BLaER1 treated with 17β-estradiol and CSF1 and Interleukin-3, amounts not matched to agents 10 nM and 100 nM (cell line): ENCODE data around the gene SLC2A6.

Source experiments
- H3K27ac ChIP-seq, 11 experiments: shearing (Covaris generic); formaldehyde crosslinking; 2 replicates each; pipeline ENCODE4 v1.8.1; 2022
- H3K27me3 ChIP-seq, 11 experiments: shearing (Covaris generic); formaldehyde crosslinking; 2 replicates each; pipeline ENCODE4 v1.8.1; 2022
- H3K36me3 ChIP-seq, 11 experiments: shearing (Covaris generic); formaldehyde crosslinking; 2 replicates each; pipeline ENCODE4 v1.8.1; 2022
- H3K4me1 ChIP-seq, 10 experiments: shearing (Covaris generic); formaldehyde crosslinking; 2 replicates each; pipeline ENCODE4 v1.8.1; 2022
- H3K4me2 ChIP-seq, 11 experiments: shearing (Covaris generic); formaldehyde crosslinking; 2 replicates each; pipeline ENCODE4 v1.8.1; 2022
- H3K4me3 ChIP-seq, 10 experiments: shearing (Covaris generic); formaldehyde crosslinking; 2 replicates each; pipeline ENCODE4 v1.8.1; 2022
- H3K9ac ChIP-seq, 11 experiments: shearing (Covaris generic); formaldehyde crosslinking; 2 replicates each; pipeline ENCODE4 v1.8.1; 2022
- H3K9me3 ChIP-seq, 11 experiments: shearing (Covaris generic); formaldehyde crosslinking; replicated peaks in 1 of 11; 2 replicates each; pipeline ENCODE4 v1.8.1; 2022
- H4K20me1 ChIP-seq, 11 experiments: shearing (Covaris generic); formaldehyde crosslinking; 2 replicates each; pipeline ENCODE4 v1.8.1; 2022
- Cebpa-rat ChIP-seq, 11 experiments: shearing (Covaris generic); IDR thresholded peaks; 2 replicates each; pipeline ENCODE4 v1.8.1; 2022

SLC2A6 gene

DNA sequence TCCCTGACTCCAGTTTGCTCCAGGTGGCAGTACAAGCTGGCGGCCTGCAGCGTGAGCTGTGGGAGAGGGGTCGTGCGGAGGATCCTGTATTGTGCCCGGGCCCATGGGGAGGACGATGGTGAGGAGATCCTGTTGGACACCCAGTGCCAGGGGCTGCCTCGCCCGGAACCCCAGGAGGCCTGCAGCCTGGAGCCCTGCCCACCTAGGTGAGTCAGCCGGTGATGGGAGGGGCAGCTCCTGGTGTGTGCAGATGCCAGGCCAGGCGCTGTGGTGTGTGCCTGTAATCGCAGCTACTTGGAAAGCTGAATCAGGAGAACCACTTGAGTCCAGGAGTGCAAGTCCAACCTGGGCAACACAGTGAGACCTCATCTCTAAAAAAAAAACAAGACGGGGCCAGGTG lies 29.1 kb downstream of the SLC2A6 start:
- no peak overlapping the region for H3K9ac ChIP-seq
- no peak overlapping the region for H3K4me3 ChIP-seq
- H3K36me3 ChIP-seq, result no peaks in the 10 kb centered on the region
- TF ChIP-seq Cebpa-rat (IDR thresholded peaks at IDR 0.05), result no peak
- H4K20me1 ChIP-seq, result peaks cover 0 to 8% (median 0%) of the 10 kb centered on the region in 11 experiments; a peak in 1 of 22 replicates
- peaks cover 0 to 24% (median 13%) of the 10 kb centered on the region in 10 experiments; a peak in 15 of 20 replicates for H3K4me1 ChIP-seq
- H3K27ac ChIP-seq, result no peak overlapping the region
- H3K9me3 ChIP-seq, result no peaks in the 10 kb centered on the region
- no peaks in the 10 kb centered on the region for H3K27me3 ChIP-seq
- no peak overlapping the region for H3K4me2 ChIP-seq

DNA sequence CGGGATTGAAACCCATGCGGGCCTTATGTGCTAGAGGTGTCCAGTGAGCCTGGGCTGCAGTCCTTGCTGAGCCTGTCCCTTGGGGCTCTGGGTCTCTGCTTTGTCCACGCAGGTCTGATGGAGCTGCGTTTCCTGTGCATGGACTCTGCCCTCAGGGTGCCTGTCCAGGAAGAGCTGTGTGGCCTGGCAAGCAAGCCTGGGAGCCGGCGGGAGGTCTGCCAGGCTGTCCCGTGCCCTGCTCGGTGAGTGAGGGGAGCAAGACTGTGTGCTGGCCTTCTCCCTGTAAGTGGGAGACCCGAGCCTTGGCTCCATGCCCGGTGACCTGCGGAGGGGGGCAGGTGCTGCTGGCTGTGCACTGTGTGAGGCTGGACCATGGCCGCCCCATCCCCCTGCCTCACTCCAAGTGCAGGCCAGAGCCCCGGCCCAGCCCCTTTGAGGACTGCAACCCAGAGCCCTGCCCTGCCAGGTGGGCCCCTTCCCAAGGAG lies 30.4 kb downstream of the SLC2A6 start:
- no peaks in the 10 kb centered on the region for H3K27me3 ChIP-seq
- H3K36me3 ChIP-seq, result no peaks in the 10 kb centered on the region
- H3K9ac ChIP-seq, result no peak overlapping the region
- H4K20me1 ChIP-seq, result no peaks in the 10 kb centered on the region; a peak in 1 of 22 replicates
- H3K9me3 ChIP-seq, result no peaks in the 10 kb centered on the region
- no peak for TF ChIP-seq Cebpa-rat (IDR thresholded peaks at IDR 0.05)
- H3K4me3 ChIP-seq, result no peak overlapping the region
- no peak overlapping the region for H3K27ac ChIP-seq
- peaks cover 0 to 22% (median 5%) of the 10 kb centered on the region in 10 experiments; a peak in 12 of 20 replicates for H3K4me1 ChIP-seq
- no peak overlapping the region for H3K4me2 ChIP-seq

DNA sequence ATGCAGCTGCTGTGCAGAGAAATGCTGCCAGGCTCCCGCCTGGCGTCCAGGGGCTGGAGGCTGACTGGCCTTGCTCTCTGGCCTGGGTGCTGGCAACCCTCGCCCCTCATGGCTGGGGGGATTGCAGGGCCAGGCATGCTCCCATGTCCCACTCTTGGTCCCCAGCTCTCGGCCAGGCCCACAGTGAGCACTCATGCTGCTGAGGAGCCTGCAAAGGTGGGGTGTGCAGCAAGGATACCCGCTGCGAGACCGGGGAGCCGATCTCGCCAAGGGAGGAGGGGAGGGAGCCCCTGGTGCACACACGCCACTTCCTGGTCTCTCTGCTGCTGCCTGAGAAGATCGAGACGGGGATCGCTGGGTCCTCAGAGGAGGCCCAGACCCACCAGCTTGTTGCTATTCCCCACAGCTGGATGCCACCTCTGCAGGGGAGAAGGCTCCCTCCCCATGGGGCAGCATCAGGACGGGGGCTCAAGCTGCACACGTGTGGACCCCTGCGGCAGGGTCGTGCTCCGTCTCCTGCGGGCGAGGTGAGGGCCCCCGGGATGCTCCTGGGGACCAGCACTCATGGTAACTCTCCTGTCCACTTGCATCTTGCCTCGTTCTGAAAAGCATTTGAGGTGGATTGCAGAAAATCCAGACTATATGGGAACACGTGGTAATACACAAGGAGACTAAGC lies 33.5 kb downstream of the SLC2A6 start:
- 0 out of 22 replicates have a peak overlapping the region, but pooled peaks of 1 of the 11 experiments have one; percentile 8 for H3K4me2 ChIP-seq
- H4K20me1 ChIP-seq, result no peaks in the 10 kb centered on the region; a peak in 1 of 22 replicates
- no peaks in the 10 kb centered on the region for H3K9me3 ChIP-seq
- no peaks in the 10 kb centered on the region for H3K27me3 ChIP-seq
- H3K9ac ChIP-seq, result peak overlapping the region in 1 of 11 experiments; percentile 10; a peak in 1 of 22 replicates
- no peak overlapping the region for H3K27ac ChIP-seq
- TF ChIP-seq Cebpa-rat (IDR thresholded peaks at IDR 0.05), result no peak
- no peak overlapping the region for H3K4me3 ChIP-seq
- H3K36me3 ChIP-seq, result no peaks in the 10 kb centered on the region
- H3K4me1 ChIP-seq, result peaks cover 21 to 52% (median 36%) of the 10 kb centered on the region in 10 experiments

DNA sequence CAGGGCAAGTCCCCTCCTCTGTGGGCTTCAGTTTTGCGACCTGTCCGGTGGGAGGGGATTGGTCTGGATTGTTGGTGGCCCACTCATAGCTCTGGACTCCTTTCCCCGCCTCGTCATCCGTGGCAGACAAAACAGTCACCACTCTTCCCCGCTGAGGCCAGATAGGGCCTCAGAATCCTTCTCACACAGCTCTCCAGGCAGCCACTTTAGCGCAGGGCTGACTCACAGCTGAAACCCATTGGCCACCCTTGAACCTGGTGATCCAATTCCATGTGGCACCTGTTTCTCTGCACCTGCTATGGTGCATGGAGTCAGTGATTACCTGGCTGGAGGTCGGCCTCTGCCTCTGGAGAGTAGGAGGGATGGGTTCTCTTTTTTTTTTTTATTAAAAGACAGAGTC lies 34.9 kb downstream of the SLC2A6 start:
- Histone ChIP-seq H3K9ac (no peak overlapping the region), H3K36me3 (no peaks in the 10 kb centered on the region), H3K4me2 (peak overlapping the region in 5 of 11 experiments; percentile 5 to 99 (median 95); a peak in 8 of 22 replicates), H4K20me1 (no peaks in the 10 kb centered on the region; a peak in 1 of 22 replicates), H3K4me1 (peaks cover 21 to 66% (median 51%) of the 10 kb centered on the region in 10 experiments), H3K27me3 (no peaks in the 10 kb centered on the region), H3K4me3 (no peak overlapping the region), H3K9me3 (no peaks in the 10 kb centered on the region), H3K27ac (no peak overlapping the region)
- TF ChIP-seq Cebpa-rat (IDR thresholded peaks at IDR 0.05), result no peak

DNA sequence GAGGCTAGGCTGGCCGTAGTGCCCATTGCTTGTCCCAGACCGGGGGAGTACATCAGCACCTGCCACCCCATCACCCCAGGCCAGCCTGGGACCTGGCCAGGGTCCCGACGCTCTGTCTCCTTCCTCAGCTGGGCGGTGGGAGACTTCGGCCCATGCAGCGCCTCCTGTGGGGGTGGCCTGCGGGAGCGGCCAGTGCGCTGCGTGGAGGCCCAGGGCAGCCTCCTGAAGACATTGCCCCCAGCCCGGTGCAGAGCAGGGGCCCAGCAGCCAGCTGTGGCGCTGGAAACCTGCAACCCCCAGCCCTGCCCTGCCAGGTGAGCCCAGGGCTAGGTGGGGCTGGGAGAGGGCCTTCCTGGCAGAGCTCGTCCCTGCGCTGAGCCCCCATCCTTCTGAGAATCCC lies 35.7 kb downstream of the SLC2A6 start:
- no peaks in the 10 kb centered on the region for H3K27me3 ChIP-seq
- H4K20me1 ChIP-seq, result no peaks in the 10 kb centered on the region; a peak in 1 of 22 replicates
- TF ChIP-seq Cebpa-rat (IDR thresholded peaks at IDR 0.05), result no peak
- peaks cover 21 to 74% (median 57%) of the 10 kb centered on the region in 10 experiments for H3K4me1 ChIP-seq
- H3K36me3 ChIP-seq, result no peaks in the 10 kb centered on the region
- peak overlapping the region in 1 of 11 experiments; percentile 86; a peak in 1 of 22 replicates for H3K27ac ChIP-seq
- H3K4me2 ChIP-seq, result peak overlapping the region in 8 of 11 experiments; percentile 90 to 99 (median 96); a peak in 16 of 22 replicates
- H3K9ac ChIP-seq, result peak overlapping the region in 1 of 11 experiments; percentile 78; a peak in 1 of 22 replicates
- no peaks in the 10 kb centered on the region for H3K9me3 ChIP-seq
- no peak overlapping the region for H3K4me3 ChIP-seq

DNA sequence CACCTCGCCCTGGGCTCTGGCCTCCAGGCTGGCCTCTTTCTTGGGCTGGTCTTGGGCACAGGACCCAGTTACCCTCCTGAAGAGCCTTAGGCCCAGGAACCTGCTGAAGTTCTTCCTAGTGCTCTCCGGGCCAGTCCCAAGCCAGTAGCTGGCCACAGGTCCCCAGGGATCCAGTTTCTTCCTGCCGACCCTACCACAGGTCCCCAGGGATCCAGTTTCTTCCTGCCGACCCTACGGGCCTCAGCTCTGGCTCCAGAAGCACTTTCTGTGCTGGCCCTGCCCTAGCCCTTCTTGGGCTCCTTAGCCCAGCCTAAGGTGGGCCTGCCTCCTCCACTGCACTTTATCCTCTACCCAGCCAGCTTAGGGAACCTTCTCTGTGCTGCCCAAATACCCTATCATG lies 37.3 kb downstream of the SLC2A6 start:
- H3K36me3 ChIP-seq, result no peaks in the 10 kb centered on the region
- peak overlapping the region in 10 of 11 experiments; percentile 15 to 78 (median 66); a peak in 19 of 22 replicates for H3K9ac ChIP-seq
- no peaks in the 10 kb centered on the region for H3K9me3 ChIP-seq
- TF ChIP-seq Cebpa-rat (IDR thresholded peaks at IDR 0.05), result no peak
- peaks cover 21 to 90% (median 72%) of the 10 kb centered on the region in 10 experiments for H3K4me1 ChIP-seq
- H3K4me3 ChIP-seq, result peak overlapping the region in 7 of 10 experiments; percentile 21 to 51 (median 39); a peak in 13 of 20 replicates
- no peaks in the 10 kb centered on the region for H3K27me3 ChIP-seq
- peak overlapping the region; percentile 66 to 99 (median 91) for H3K4me2 ChIP-seq
- H4K20me1 ChIP-seq, result no peaks in the 10 kb centered on the region; a peak in 1 of 22 replicates
- H3K27ac ChIP-seq, result peak overlapping the region in 10 of 11 experiments; percentile 62 to 86 (median 77); a peak in 20 of 22 replicates

DNA sequence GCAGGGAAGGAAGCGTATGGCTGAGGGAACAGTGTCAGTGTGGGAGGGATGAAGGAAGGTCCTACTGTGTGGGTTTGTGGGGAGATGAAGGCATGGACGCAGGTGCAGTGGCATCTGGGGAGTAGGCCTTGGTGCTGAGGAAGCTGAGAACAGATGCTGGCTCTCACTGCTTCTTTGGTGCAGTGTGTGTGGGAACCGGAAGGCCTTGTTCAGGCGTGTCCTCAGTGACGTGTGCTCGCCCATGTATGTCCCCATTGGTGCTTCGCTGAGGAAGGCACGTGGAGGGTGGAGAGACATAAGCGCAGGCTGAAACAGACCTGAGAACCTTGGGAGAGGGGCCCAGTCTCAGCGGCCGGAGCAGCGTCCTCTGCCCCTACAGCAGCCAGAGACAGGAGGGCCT lies 38.0 kb downstream of the SLC2A6 start:
- Histone ChIP-seq H3K4me3 (peak overlapping the region in 6 of 10 experiments; percentile 21 to 51 (median 36); a peak in 9 of 20 replicates), H3K9ac (peak overlapping the region in 10 of 11 experiments; percentile 15 to 78 (median 66); a peak in 19 of 22 replicates), H3K27me3 (no peaks in the 10 kb centered on the region), H3K27ac (peak overlapping the region in 10 of 11 experiments; percentile 62 to 86 (median 77); a peak in 20 of 22 replicates), H3K4me2 (peak overlapping the region; percentile 66 to 99 (median 91)), H4K20me1 (no peaks in the 10 kb centered on the region; a peak in 1 of 22 replicates), H3K4me1 (peaks cover 21 to 97% (median 78%) of the 10 kb centered on the region in 10 experiments), H3K36me3 (no peaks in the 10 kb centered on the region), H3K9me3 (no peaks in the 10 kb centered on the region)
- TF ChIP-seq Cebpa-rat (IDR thresholded peaks at IDR 0.05), result no peak

DNA sequence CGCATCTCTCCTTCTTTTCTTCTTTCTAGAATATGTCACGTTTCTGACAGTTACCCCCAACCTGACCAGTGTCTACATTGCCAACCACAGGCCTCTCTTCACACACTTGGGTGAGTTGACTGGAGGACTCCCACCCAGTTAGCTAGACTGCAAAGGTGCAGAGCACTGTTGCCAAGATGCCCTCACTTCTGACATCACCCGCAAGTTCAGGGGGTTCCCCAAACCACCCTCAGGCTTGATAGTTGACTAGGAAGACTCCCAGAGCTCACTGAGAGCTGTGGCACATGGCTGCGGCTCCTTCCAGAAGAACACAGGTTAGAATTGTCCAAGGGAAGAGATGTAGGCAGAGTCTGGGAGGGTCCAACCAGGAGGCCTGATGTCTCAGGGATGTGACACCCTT lies 39.6 kb downstream of the SLC2A6 start:
- H3K4me2 ChIP-seq, result peak overlapping the region in 8 of 11 experiments; percentile 90 to 99 (median 96); a peak in 12 of 22 replicates
- H3K4me3 ChIP-seq, result no peak overlapping the region
- H3K27me3 ChIP-seq, result no peaks in the 10 kb centered on the region
- no peaks in the 10 kb centered on the region for H4K20me1 ChIP-seq
- H3K27ac ChIP-seq, result peak overlapping the region in 3 of 11 experiments; percentile 78 to 86 (median 86); a peak in 4 of 22 replicates
- peaks cover 21 to 99% (median 90%) of the 10 kb centered on the region in 10 experiments for H3K4me1 ChIP-seq
- H3K9me3 ChIP-seq, result no peaks in the 10 kb centered on the region
- H3K36me3 ChIP-seq, result no peaks in the 10 kb centered on the region
- TF ChIP-seq Cebpa-rat (IDR thresholded peaks at IDR 0.05), result no peak
- H3K9ac ChIP-seq, result no peak overlapping the region
